Uterus (tissue), 2 donors: Measurements from ENCODE around the gene HSPH1.

Experiments
- CTCF ChIP-seq, 4 experiments: fragments of 200-600 bp in 2 of 4; fragments of 450-650 bp in 2 of 4; sonication (generic) in 2 of 4; IDR thresholded peaks; one replicate each; pipeline ENCODE4 v1.5.1; 2016 to 2019; ENCODE audit warnings: antibody characterized with exemption in 4 of 4, mild to moderate bottlenecking in 2 of 4, moderate library complexity in 1 of 4
- POLR2A ChIP-seq, 2 donors: fragments of 450-650 bp; IDR thresholded peaks; one replicate each; pipeline ENCODE4 v1.6.1; 2016; ENCODE audit warnings: antibody characterized with exemption in 2 of 2, mild to moderate bottlenecking in 1 of 2, moderate library complexity in 1 of 2

- TF ChIP-seq CTCF (IDR thresholded peaks at IDR 0.05) (no peak), POLR2A (IDR thresholded peaks at IDR 0.05) (no peak)
These were observed 12.1 kb downstream of the HSPH1 start for GRCh38 chr13:31149604-31150003.
